H7 (cell line): ENCODE results near the gene WDR27. TPM values are rescaled to one million over a fixed set of nuclear protein-coding genes. Genes with fewer than 3 reads are reported as not detected.
"Not testable (repeated sequence)": the region's sequence is repeated elsewhere in the genome, so short reads cannot be mapped to it uniquely, and the experiment has no call there.

ENCODE experiments used
- DNase-seq: peaks from one replicate; pipeline ENCODE4 v3.0.0; 2012
- H3K27me3 ChIP-seq: 2 replicates; pipeline ENCODE4 v1.6.0; 2011; ENCODE audit warnings: mild to moderate bottlenecking, low read length; ENCODE audit not compliant: control insufficient read depth, insufficient read depth
- H3K36me3 ChIP-seq: replicated peaks from 2 replicates; pipeline ENCODE4 v1.5.1; 2011; ENCODE audit warnings: low read length; ENCODE audit not compliant: control insufficient read depth, insufficient read depth
- H3K4me3 ChIP-seq: 2 replicates; pipeline ENCODE4 v1.5.1; 2011; ENCODE audit warnings: low read depth, mild to moderate bottlenecking, control low read depth, low read length, moderate library complexity; ENCODE audit not compliant: insufficient read depth
- total RNA-seq: library from RNA; depleted of rRNA; stranded (reverse); fragments of >200 nt; shearing (Covaris generic); gene quantifications from 2 replicates; pipeline ENCODE4 v1.2.3, GENCODE V29; 2014

WDR27 gene
- total RNA-seq, 1 experiment from 2014 or later = 45.4 TPM

DNA sequence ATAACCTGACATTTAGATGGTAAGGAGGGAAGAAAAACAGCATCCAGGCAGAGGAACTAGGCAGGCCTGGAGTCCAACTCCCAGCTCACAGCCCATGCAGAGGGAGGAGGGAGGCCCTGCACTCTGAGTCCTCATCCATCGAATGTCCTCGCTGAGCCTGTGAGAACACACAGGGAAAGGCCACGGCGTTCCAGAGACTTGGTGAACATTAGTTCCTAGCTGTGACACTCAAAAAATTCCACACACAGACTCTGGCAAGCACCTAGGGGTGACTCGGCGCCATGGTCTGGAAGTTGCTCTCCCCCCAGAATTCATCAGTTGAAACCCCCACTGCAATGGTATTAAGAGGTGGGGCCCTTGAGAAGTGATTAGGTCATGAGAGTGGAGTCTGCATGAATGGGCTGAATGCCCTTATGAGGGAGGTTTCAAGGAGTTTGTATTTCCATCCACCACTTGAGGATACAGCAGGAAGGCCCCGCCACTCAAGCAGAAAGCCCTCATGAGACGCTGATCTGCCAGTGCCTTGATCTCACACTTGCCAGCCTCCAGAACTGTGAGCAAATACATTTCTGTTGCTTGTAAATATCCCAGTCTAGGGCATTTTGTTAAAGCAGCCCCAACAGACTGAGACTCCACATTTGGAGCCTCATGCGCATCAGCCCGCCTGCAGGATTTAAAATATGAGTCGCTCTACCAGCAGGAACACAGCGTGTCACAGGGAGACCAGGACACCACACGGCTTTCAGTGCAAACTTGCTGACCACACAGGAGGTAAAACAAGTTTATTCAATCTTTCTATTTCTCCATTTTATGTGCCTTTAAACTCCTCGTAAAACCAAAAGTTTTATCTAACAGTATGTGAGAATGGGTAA lies 73.9 kb downstream of the WDR27 start:
- H3K36me3 ChIP-seq = peaks cover 1% of the 10 kb centered on the region
- no peaks in the 10 kb centered on the region for H3K27me3 ChIP-seq
- H3K4me3 ChIP-seq = no peak overlapping the region
- DNase-seq = peak; percentile 30

- peak; percentile 28 for DNase-seq
- no peak overlapping the region for H3K4me3 ChIP-seq
- H3K27me3 ChIP-seq = no peaks in the 10 kb centered on the region
- peaks cover 1% of the 10 kb centered on the region for H3K36me3 ChIP-seq
Measured at GRCh38 chr6:169626649-169627048, 75.2 kb downstream of the WDR27 start.

GRCh38 chr6:169626169-169626568 lies 75.7 kb downstream of the WDR27 start:
- H3K36me3 ChIP-seq = peaks cover 1% of the 10 kb centered on the region
- H3K4me3 ChIP-seq = no peak overlapping the region
- H3K27me3 ChIP-seq = no peaks in the 10 kb centered on the region
- DNase-seq = peak; percentile 27

DNA sequence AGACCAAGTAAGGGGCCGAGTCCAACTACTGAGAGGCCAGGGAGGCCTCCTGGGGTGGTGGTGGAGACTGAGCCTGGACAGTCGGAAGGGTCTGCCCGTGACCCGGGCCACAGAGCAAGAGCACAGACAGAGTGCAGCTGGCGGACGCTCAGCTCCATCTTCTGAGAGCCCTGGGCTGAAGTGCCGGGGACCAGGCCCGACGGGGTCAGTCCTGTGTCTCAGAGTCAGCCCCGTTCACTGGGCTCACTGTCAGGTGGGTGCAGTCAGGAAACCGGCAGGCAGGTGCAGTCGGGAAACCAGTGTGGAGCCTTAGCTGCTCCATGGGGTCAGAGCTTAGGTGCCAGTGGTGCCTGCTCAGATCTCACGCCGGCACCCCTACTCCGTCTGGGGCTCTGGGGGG lies 76.5 kb downstream of the WDR27 start:
- peak; percentile 24 for DNase-seq
- H3K36me3 ChIP-seq = peaks cover 1% of the 10 kb centered on the region
- H3K27me3 ChIP-seq = no peaks in the 10 kb centered on the region
- H3K4me3 ChIP-seq = no peak overlapping the region

DNA sequence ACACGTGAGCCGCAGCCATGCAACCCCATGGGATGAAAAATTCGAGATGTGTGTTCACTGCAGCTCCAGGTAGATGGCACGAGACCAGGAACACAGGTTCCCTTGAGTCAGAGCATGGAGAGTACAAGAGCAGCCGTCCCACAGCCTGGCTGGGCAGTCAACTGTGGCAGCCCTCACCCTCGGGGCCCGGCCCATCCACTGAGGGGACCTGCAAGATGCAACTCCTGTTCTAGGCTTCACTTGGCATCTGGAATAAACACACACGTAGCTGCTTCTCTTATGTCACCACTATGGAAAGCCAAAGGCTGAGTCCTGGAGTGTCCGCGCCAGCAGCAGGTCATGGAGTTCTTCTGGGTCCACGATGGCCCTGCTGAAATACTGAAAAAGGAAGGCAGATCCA lies 77.0 kb downstream of the WDR27 start:
- peaks cover 1% of the 10 kb centered on the region for H3K36me3 ChIP-seq
- H3K4me3 ChIP-seq = no peak overlapping the region
- DNase-seq = peak; percentile 21
- H3K27me3 ChIP-seq = no peaks in the 10 kb centered on the region

DNA sequence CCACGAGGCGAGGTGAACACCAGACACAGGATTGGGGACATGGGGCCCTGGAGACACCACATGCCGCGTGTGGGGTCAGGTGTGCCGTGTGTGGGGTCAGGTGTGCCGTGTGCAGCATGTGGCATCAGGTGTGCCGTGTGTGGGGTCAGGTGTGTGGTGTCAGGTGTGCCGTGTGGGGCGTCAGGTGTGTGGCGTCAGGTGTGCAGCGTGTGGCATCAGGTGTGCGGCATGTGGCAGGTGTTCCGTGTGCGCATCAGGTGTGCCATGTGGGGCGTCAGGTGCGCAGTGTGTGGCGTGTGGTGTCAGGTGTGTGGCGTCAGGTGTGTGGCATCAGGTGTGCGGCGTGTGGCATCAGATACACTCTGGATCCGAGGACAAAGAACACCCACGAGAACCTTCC lies 77.9 kb downstream of the WDR27 start:
- peaks cover 1% of the 10 kb centered on the region for H3K36me3 ChIP-seq
- no peaks in the 10 kb centered on the region for H3K27me3 ChIP-seq
- peak; percentile 7 for DNase-seq
- no peak overlapping the region for H3K4me3 ChIP-seq

GRCh38 chr6:169623343-169623742 lies 78.5 kb downstream of the WDR27 start:
- H3K27me3 ChIP-seq = no peaks in the 10 kb centered on the region
- H3K4me3 ChIP-seq = no peak overlapping the region
- peak; percentile 25 for DNase-seq
- H3K36me3 ChIP-seq = peaks cover 1% of the 10 kb centered on the region

DNA sequence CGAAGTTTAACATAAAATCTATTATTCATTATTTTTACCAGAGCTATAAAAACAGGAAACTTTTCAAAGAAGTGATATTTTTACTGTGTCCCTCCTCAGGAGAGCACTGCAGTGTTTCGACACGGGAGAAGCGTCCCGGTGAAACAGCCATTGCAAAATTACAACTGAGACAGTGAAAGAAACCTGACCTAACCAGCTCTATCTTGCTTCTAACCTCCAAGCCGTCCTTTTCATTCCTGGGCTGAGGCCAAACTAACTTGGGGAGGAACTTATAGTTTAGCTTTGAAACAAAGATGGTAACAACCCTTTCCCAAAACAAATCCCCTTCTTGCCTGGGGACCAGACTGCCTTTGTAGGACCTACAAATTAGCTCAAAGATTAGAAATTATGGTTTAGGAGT lies 79.2 kb downstream of the WDR27 start:
- peak; percentile 12 for DNase-seq
- no peaks in the 10 kb centered on the region for H3K27me3 ChIP-seq
- no peak overlapping the region for H3K4me3 ChIP-seq
- peaks cover 1% of the 10 kb centered on the region for H3K36me3 ChIP-seq

- Histone ChIP-seq H3K36me3 (peaks cover 1% of the 10 kb centered on the region; the same call in 1 of the 2 replicates), H3K27me3 (no peaks in the 10 kb centered on the region), H3K4me3 (no peak overlapping the region)
- no peak for DNase-seq
Measured at GRCh38 chr6:169621311-169621710, 80.5 kb downstream of the WDR27 start.

- peaks cover 1% of the 10 kb centered on the region; the same call in 1 of the 2 replicates for H3K36me3 ChIP-seq
- DNase-seq = peak; percentile 4
- no peak overlapping the region for H3K4me3 ChIP-seq
- H3K27me3 ChIP-seq = no peaks in the 10 kb centered on the region
Measured at GRCh38 chr6:169620171-169621130, 81.4 kb downstream of the WDR27 start.

DNA sequence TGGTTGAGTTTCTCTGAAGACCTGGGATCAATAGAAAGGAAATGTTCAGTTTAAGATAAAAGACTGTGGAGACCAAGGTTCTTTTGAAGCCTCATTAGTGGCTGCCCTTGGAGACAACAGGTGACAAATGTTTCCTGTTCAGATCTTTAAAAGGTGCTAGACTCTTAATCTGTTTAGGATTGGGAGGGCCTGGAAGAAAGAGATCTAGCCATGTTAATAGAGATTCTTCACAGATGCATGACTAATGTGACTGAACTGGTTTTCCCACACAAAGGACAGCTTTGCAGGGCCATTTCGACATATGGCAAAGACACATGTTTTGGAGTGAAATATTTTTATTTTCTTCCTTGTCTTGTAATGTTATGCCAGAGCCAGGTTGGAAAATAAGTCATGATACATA lies 82.2 kb downstream of the WDR27 start:
- Histone ChIP-seq H3K4me3 (no peak overlapping the region), H3K36me3 (no peaks in the 10 kb centered on the region; the same call in 1 of the 2 replicates), H3K27me3 (no peaks in the 10 kb centered on the region)
- no peak for DNase-seq

DNA sequence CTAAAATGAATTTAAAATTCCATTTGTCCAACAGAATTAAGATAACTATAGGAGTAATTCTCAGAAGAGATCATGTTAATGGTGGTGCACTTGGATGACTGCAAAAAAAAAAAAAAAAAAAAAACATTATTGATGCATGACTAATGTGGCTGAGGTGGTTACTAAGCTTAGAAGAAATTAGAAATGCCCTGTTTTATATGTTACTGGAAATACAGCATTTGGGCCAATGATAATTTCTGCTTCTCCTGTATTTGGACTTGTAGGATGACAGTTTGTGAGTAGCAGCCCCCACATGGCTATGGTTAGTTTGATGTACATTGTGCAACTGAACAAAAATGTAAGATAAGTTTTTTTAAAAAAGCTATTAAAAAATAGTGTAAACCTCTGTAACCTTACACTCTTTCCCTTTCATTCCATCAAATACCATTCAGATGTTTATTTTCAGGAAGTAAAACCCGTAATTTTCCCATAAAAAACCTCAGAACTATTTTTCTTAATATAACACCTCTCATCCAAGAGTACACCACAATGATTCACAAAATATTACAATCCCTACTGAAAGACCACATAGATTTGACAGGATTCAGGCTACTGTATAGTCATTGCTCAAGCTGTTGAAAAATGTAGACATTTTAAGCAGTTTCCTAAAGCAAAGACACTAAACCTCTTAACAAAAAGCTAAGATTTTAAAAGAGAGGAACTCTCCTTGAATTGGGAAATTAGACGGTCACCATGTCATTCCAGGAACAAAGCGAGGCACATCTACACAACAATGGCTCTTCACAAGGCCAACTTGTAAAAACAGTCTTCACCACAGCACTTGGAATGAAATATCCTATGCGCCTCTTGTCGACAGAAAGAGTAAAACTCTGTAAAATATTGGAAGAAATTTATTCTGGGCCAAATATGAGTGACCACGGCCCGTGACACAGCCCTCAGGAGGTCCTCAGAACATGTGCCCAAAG lies 83.0 kb downstream of the WDR27 start:
- Histone ChIP-seq H3K27me3 (no peaks in the 10 kb centered on the region), H3K4me3 (no peak overlapping the region), H3K36me3 (no peaks in the 10 kb centered on the region)
- peak; percentile 56 for DNase-seq

DNA sequence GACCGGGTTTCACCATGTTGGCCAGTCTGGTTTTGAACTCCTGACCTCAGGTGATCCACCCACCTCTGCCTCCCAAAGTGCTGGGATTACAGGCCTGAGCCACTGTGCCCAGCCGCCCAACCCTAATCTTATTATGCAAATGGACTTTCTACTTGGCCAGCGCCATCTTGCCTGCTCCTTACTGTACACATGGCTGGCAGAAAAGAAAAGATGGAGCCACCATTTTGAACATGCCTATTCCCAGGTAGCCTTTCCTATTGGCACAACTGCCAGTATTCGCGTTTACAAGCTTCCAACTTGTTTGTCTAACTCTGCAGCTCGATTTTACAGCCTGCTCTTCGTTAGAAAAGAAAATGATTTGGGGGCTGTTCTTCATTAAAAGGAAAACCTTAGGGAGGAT lies 84.3 kb downstream of the WDR27 start:
- H3K36me3 ChIP-seq = no peaks in the 10 kb centered on the region
- no peak for DNase-seq
- H3K4me3 ChIP-seq = no peak overlapping the region
- H3K27me3 ChIP-seq = no peaks in the 10 kb centered on the region

DNA sequence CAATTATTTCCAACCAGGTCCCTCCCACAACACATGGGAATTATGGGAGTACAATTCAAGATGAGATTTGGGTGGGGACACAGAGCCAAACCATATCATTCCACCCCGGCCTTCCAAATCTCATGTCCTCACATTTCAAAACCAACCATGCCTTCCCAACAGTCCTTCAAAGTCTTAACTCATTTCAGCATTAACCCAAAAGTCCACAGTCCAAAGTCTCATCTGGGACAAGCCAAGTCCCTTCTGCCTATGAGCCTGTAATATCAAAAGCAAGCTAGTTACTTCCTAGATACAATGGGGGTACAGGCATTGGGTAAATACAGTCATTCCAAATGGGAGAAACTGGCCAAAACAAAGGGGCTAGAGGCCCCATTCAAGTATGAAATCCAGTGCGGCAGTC lies 93.2 kb downstream of the WDR27 start:
- DNase-seq, H3K27me3 ChIP-seq, H3K4me3 ChIP-seq, H3K36me3 ChIP-seq: not testable (repeated sequence)
